ENCODE data around the gene HOXD1.

DNA sequence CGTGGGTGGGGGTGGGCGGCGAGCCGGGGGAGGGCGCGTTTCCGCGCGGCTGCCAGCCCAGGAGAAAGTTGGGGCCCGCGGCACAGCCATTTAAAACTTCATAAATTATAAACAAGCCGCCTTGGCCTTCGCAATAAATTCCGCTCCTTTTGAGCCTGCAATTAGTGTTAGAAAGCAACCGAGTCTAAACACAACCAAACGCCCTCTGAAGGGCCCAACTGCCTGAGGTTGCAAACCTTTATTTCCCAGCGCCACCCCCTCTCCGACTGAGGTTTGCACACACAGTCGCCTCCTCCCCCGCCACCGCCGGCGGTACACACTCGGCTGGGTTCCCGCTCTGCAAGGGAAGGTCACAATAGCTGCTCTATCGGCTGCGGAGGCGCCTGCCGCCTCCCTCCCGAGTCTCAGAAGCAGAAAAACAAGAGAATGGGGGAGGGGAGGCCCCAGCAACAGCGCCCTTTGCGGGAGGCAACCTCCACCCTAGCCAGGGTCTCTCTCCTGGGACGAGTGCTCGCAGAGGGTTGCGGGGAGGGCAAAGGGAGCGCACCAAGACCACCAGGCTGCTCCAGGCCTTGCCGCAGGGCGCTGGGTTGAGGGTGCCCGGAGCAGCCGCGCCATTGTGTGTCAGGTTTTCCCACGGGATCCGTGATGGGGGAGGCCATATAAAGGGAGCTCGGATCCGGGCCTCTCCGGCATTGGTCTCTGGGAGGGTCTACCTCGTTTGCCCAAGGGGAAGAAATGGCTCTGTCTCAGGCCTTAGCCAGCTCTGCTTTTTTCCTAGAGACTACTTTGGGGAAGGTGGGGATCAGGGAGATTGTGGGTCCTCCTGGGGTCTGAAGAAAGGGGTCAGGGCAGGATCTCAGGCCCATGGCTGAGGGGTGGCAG, 13.4 kb upstream of the HOXD1 start:
- no peak for TF ChIP-seq CTCF (IDR thresholded peaks at IDR 0.05)
- TF ChIP-seq POLR2A (IDR thresholded peaks at IDR 0.05): no peak
- TF ChIP-seq POLR2AphosphoS5 (IDR thresholded peaks at IDR 0.05): no peak

Measured in prostate gland (tissue), 2 donors.